WTC11 (cell line): ENCODE data around the gene OR11G2.

Source experiments
- NR2C2 ChIP-seq: sonication (generic); formaldehyde crosslinking; IDR thresholded peaks from 2 replicates; pipeline ENCODE4 v1.8.0; 2022; ENCODE audit warnings: mild to moderate bottlenecking, missing genetic modification reagents
- ZNF396 ChIP-seq: fragments of 250-450 bp; sonication (Bioruptor Pico); IDR thresholded peaks from 2 replicates; pipeline ENCODE4 v1.8.0; 2021; ENCODE audit warnings: mild to moderate bottlenecking, moderate library complexity, borderline replicate concordance
- ZNF416 ChIP-seq: fragments of 250-450 bp; sonication (Bioruptor Pico); IDR thresholded peaks from 2 replicates; pipeline ENCODE4 v1.9.0; 2021; ENCODE audit warnings: mild to moderate bottlenecking, inconsistent platforms
- TF ChIP-seq, protein P1 (sequence below): fragments of 200-600 bp; IDR thresholded peaks from 2 replicates; pipeline ENCODE4 v1.8.0; 2022; ENCODE audit warnings: antibody characterized with exemption
- TF ChIP-seq, protein P2 (sequence below): sonication (generic); formaldehyde crosslinking; IDR thresholded peaks from 2 replicates; pipeline ENCODE4 v1.8.1; 2023; ENCODE audit warnings: mild to moderate bottlenecking, missing genetic modification reagents

DNA sequence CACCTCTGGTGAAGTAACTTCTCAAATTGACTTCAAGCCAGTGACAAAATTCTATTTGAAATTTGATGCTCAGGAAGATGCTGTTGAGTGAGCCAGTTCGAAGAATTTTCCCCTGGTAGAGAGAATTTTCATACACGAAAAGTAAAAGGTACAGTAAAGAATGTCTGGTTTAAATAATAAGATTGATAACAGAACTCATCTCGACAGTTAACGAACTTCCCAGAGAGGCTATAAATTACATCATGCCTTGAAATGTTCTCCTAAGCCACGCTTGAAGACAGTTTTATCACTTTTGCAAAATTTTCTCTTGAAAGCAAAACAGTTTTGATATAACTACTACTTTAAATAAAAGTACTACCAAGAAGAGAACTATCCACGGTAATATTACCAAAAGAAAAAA lies 14.4 kb upstream of the OR11G2 start:
- TF ChIP-seq NR2C2 (CRISPR knock-in tag), result no peak
- TF ChIP-seq, protein P1, sequence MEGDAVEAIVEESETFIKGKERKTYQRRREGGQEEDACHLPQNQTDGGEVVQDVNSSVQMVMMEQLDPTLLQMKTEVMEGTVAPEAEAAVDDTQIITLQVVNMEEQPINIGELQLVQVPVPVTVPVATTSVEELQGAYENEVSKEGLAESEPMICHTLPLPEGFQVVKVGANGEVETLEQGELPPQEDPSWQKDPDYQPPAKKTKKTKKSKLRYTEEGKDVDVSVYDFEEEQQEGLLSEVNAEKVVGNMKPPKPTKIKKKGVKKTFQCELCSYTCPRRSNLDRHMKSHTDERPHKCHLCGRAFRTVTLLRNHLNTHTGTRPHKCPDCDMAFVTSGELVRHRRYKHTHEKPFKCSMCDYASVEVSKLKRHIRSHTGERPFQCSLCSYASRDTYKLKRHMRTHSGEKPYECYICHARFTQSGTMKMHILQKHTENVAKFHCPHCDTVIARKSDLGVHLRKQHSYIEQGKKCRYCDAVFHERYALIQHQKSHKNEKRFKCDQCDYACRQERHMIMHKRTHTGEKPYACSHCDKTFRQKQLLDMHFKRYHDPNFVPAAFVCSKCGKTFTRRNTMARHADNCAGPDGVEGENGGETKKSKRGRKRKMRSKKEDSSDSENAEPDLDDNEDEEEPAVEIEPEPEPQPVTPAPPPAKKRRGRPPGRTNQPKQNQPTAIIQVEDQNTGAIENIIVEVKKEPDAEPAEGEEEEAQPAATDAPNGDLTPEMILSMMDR, result no peak
- TF ChIP-seq, protein P2, sequence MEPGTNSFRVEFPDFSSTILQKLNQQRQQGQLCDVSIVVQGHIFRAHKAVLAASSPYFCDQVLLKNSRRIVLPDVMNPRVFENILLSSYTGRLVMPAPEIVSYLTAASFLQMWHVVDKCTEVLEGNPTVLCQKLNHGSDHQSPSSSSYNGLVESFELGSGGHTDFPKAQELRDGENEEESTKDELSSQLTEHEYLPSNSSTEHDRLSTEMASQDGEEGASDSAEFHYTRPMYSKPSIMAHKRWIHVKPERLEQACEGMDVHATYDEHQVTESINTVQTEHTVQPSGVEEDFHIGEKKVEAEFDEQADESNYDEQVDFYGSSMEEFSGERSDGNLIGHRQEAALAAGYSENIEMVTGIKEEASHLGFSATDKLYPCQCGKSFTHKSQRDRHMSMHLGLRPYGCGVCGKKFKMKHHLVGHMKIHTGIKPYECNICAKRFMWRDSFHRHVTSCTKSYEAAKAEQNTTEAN (CRISPR knock-in tag), result no peak
- no peak for TF ChIP-seq ZNF396 (CRISPR knock-in tag)
- no peak for TF ChIP-seq ZNF416 (CRISPR knock-in tag)
